Adrenal gland (tissue), 12 donors: Measurements from ENCODE around the gene SLC25A1. TPM values are rescaled to one million over a fixed set of nuclear protein-coding genes. Genes with fewer than 3 reads are reported as not detected.

Source experiments
- DNase-seq, 7 donors: peaks; one replicate each; pipeline ENCODE4 v3.0.0-alpha.2; 2019 to 2020
- H3K27ac ChIP-seq, 5 donors: fragments of 200-600 bp; sonication (generic) in 4 of 5; 1 replicate in 3 of 5; 2 replicates in 2 of 5; pipeline versions ENCODE4 v1.5.1 to v1.8.0; 2016 to 2020; ENCODE audit warnings: mild to moderate bottlenecking in 1 of 5
- H3K27me3 ChIP-seq: fragments of 200-600 bp; 2 replicates; pipeline ENCODE4 v1.8.0; 2021
- H3K36me3 ChIP-seq, 2 donors: fragments of 200-600 bp; replicated peaks in 1 of 2; 1 replicate in 1 of 2; 2 replicates in 1 of 2; pipeline versions ENCODE4 v1.5.1 to v1.8.0; 2018 to 2022
- H3K4me1 ChIP-seq, 2 donors: fragments of 200-600 bp; replicated peaks in 1 of 2; 1 replicate in 1 of 2; 2 replicates in 1 of 2; pipeline versions ENCODE4 v1.5.1 to v1.8.0; 2018 to 2021
- H3K4me3 ChIP-seq, 4 donors: fragments of 200-600 bp; sonication (generic) in 3 of 4; one replicate each; pipeline ENCODE4 v1.5.1; 2016 to 2018
- H3K9me3 ChIP-seq, 3 donors: fragments of 200-600 bp; sonication (generic) in 1 of 3; replicated peaks in 1 of 3; 1 replicate in 2 of 3; 2 replicates in 1 of 3; pipeline versions ENCODE4 v1.5.1 to v1.8.0; 2016 to 2021
- CTCF ChIP-seq, 6 experiments: fragments of 450-650 bp in 4 of 6; fragments of 200-600 bp in 2 of 6; sonication (generic) in 1 of 6; IDR thresholded peaks; 1 replicate in 5 of 6; 2 replicates in 1 of 6; pipeline versions ENCODE4 v1.5.1 to v1.8.0; 2016 to 2021; ENCODE audit warnings: antibody characterized with exemption in 6 of 6, mild to moderate bottlenecking in 2 of 6, moderate library complexity in 1 of 6
- POLR2A ChIP-seq, 2 donors: fragments of 450-650 bp; IDR thresholded peaks; one replicate each; pipeline ENCODE4 v1.6.1; 2017; ENCODE audit warnings: antibody characterized with exemption in 2 of 2, mild to moderate bottlenecking in 2 of 2, moderate library complexity in 1 of 2
- WGBS, 4 donors: extraction: QIAGEN DNeasy Blood & Tissue Kit in 2 of 4; methylation state at CpG; one replicate each; pipeline versions ENCODE4 v1.1.5 to v1.1.7; 2013 to 2017; 5-methylcytosine and 5-hydroxymethylcytosine counted together
- intact Hi-C, 2 donors: fragments of 100-400 bp; cut with DNase I; formaldehyde crosslinking; loops; one replicate each; pipeline versions ENCODE4 v1.14.1 to v1.15.0; 2022 to 2023
- polyA plus RNA-seq, 3 donors: library from polyadenylated mRNA; stranded (reverse); fragments of 200-250 nt in 2 of 3; fragments of 350-450 nt in 1 of 3; fragmentation: Illumina TruSeq in 1 of 3; extraction: RNeasy Lipid Tissue Mini Kit (QIAGEN cat#74804) in 1 of 3; gene quantifications; one replicate each; pipeline ENCODE4 v1.2.3, GENCODE V29; 2013 to 2014
- total RNA-seq, 9 donors: library from RNA; depleted of rRNA in 4 of 9; stranded (reverse); fragments of >200 nt in 4 of 9; fragments of 120-200 nt in 1 of 9; fragmentation: NEBNext Ultra II Directional in 1 of 9; extraction: Animal tissue kit (Norgen Biotek cat#: 25700) in 1 of 9; gene quantifications; one replicate each; pipeline versions ENCODE4 v1.1.0 to v1.2.4, GENCODE V29; 2013 to 2023
- donor health status: healthy with polysubstance abuse.
- donor health status: Bipolar disorder and iron deficiency.
- donor health status: DM: yes; HTN: yes; CAD: no.
- donor health status: DM: no; HTN: no; CAD: no.
- donor health status: DM: no; HTN: no; CAD: no.
- donor health status: DM: yes; HTN: yes; CAD: no.

The SLC25A1 gene
- total and polyA plus RNA-seq, 12 donors, result 59.2 to 170 (median 123) TPM

DNA sequence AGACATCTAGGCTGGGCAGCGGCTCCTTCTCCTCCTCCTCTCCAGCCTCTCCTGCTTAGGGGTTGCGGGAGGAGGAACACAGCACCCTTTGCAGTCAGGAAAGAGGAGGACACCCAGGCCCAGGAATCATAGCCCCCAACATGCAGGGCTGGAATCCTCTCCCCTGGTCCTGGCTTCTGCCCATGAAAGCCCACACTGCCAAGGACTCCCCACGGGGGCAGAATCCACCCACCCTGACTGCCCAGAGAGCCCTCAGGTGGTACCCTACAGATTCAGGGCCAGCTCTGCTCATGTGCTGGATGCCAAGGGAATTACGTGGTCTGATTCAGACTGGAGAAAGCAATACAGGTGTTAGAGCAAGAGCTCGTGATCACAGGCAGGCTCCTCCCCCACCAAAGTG lies 38.6 kb downstream of the SLC25A1 start:
- Histone ChIP-seq H3K36me3 (peaks cover 0 to 75% of the 10 kb centered on the region in 2 donors), H3K4me3 (no peak overlapping the region), H3K9me3 (no peaks in the 10 kb centered on the region), H3K4me1 (peaks cover 7 to 10% of the 10 kb centered on the region in 2 donors), H3K27ac (no peak overlapping the region), H3K27me3 (no peaks in the 10 kb centered on the region)
- TF ChIP-seq CTCF (IDR thresholded peaks at IDR 0.05) (no peak), POLR2A (IDR thresholded peaks at IDR 0.05) (no peak)
- no peak for DNase-seq
- WGBS, 4 donors, result 92 to 96% (median 94%) methylated on average over 3 to 5 of the region's 5 CpGs
- intact Hi-C loops, result loop anchor here in 1 of 2 donors (10.0 kb wide), 1 partner anchor 495 kb away; no protein-coding TSS in a partner anchor

DNA sequence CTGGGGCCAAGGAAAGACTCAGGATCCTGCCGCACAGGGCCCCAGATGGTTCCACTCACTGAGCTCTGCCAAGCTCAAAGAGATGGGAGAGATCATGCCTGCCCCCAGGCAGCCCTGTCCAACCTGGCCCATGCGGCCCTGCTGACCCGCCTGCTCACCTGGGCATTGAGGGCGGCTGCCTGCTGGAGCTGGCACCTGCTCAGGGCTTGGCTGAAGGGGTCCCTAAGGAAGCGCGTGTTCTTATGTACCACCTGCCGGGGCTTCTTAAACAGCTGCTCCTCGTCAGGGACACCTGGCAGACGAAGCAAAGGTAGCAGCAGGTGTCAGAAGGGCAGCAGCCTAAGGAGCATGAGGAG lies 39.6 kb downstream of the SLC25A1 start:
- Histone ChIP-seq H3K36me3 (peaks cover 0 to 85% of the 10 kb centered on the region in 2 donors), H3K9me3 (no peaks in the 10 kb centered on the region), H3K27ac (no peak overlapping the region), H3K27me3 (no peaks in the 10 kb centered on the region), H3K4me3 (no peak overlapping the region), H3K4me1 (peaks cover 7 to 9% of the 10 kb centered on the region in 2 donors)
- intact Hi-C loops, result no loop called here
- DNase-seq, result no peak
- no peak for TF ChIP-seq POLR2A (IDR thresholded peaks at IDR 0.05)
- no peak for TF ChIP-seq CTCF (IDR thresholded peaks at IDR 0.05)
- WGBS, 4 donors, result 87 to 97% (median 94%) methylated on average over 5 to 9 of the region's 9 CpGs

- Histone ChIP-seq H3K36me3 (peaks cover 0 to 90% of the 10 kb centered on the region in 2 donors), H3K9me3 (no peaks in the 10 kb centered on the region), H3K27me3 (no peaks in the 10 kb centered on the region), H3K4me3 (no peak overlapping the region), H3K4me1 (peaks cover 1 to 4% of the 10 kb centered on the region in 2 donors), H3K27ac (no peak overlapping the region)
- 89 to 98% (median 90%) methylated on average over 8 to 15 of the region's 15 CpGs for WGBS, 4 donors
- no peak for DNase-seq
- intact Hi-C loops, result no loop called here
- TF ChIP-seq POLR2A (IDR thresholded peaks at IDR 0.05) (no peak), CTCF (IDR thresholded peaks at IDR 0.05) (no peak)
Observed at GRCh38 chr22:19138217-19139000, 40.1 kb downstream of the SLC25A1 start.

DNA sequence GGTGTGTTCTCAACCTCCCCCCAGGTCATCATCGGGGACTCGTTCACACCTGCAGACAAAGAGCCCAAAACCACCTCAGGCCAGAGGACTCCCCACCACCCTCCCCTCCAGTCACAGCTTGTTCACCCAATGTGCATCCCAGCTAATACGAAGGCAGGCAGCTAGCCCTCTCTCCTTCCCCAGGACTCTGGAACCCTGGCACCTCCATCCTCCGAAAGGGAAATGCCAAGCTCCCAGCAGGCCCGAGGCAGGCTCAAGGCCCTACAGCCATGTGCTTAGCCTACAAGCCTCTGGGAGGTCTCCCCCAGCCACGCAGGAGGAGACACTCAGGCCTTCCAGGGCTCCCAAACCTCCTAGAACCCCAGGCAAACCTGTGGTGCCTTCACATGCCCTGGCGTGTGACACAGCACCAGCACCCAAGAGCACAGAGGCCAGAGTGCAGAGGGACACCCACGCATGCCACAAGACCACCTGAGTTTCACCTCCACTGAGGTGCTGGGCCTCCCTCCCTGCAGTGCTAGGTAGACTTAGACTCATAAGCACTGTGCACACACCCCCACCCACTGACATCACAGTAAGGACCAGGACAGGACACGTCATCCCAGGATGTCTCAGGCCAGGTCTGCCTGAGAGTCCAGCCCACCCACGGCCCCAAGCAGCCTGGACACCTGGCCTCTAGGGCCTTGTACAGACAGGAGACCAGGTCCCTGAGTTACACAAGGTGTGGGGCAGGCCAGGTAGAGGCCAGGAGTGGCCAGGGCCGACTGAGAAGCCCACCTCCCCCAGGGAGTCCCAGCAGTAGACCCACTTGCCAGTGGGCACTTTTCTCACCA lies 40.9 kb downstream of the SLC25A1 start:
- no peak for TF ChIP-seq POLR2A (IDR thresholded peaks at IDR 0.05)
- TF ChIP-seq CTCF (IDR thresholded peaks at IDR 0.05), result no peak
- Histone ChIP-seq H3K36me3 (peaks cover 0 to 93% of the 10 kb centered on the region in 2 donors), H3K4me3 (no peak overlapping the region), H3K4me1 (no peaks in the 10 kb centered on the region), H3K9me3 (no peaks in the 10 kb centered on the region), H3K27me3 (no peaks in the 10 kb centered on the region), H3K27ac (no peak overlapping the region)
- intact Hi-C loops, result no loop called here
- 90 to 98% (median 92%) methylated on average over 7 to 11 of the region's 11 CpGs for WGBS, 4 donors
- no peak for DNase-seq
